Measurements from ENCODE around the gene ZNF236. TPM values are rescaled to one million over a fixed set of nuclear protein-coding genes. Genes with fewer than 3 reads are reported as not detected.

ZNF236 gene
- total and polyA plus RNA-seq, 2 of the 13 experiments (the other 11 are each of a cell fraction or from before 2014, with no cell fraction given) = 3.0 to 7.2 TPM

GRCh38 chr18:76821875-76822505 is 367 bp upstream of the ZNF236 start (continued):
- peak; percentile 49 for TF ChIP-seq HOXA3 (CRISPR knock-in tag; IDR thresholded peaks at IDR 0.05)
- no peak for TF ChIP-seq MAZ (IDR thresholded peaks at IDR 0.05; ENCODE audit: borderline replicate concordance, low read depth, low read length)
- TF ChIP-seq MAZ (CRISPR knock-in tag; IDR thresholded peaks at IDR 0.05; ENCODE audit: low read depth) = 0 out of 2 replicates have a peak, but pooled peaks have one; percentile 35
- TF ChIP-seq RAD21 (CRISPR knock-in tag; IDR thresholded peaks at IDR 0.05) = peak; percentile 43; the same call in 1 of the 2 replicates
- TF ChIP-seq, protein P1, sequence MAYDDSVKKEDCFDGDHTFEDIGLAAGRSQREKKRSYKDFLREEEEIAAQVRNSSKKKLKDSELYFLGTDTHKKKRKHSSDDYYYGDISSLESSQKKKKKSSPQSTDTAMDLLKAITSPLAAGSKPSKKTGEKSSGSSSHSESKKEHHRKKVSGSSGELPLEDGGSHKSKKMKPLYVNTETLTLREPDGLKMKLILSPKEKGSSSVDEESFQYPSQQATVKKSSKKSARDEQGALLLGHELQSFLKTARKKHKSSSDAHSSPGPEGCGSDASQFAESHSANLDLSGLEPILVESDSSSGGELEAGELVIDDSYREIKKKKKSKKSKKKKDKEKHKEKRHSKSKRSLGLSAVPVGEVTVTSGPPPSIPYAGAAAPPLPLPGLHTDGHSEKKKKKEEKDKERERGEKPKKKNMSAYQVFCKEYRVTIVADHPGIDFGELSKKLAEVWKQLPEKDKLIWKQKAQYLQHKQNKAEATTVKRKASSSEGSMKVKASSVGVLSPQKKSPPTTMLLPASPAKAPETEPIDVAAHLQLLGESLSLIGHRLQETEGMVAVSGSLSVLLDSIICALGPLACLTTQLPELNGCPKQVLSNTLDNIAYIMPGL (CRISPR knock-in tag; IDR thresholded peaks at IDR 0.05; ENCODE audit: borderline replicate concordance in 1 of 2, low read depth in 1 of 2) = peak; percentile 46 to 67; a peak in 2 of 4 replicates
- peak; percentile 41 for TF ChIP-seq ZSCAN25 (CRISPR knock-in tag; IDR thresholded peaks at IDR 0.05)
- no peak; the same call in 1 of the 2 replicates for TF ChIP-seq ATF7-NPFF (CRISPR knock-in tag; IDR thresholded peaks at IDR 0.05; ENCODE audit: low read depth)
- 0 out of 2 replicates have a peak, but pooled peaks have one; percentile 63 for TF ChIP-seq ATAD3A (CRISPR knock-in tag; IDR thresholded peaks at IDR 0.05)
- no peak for TF ChIP-seq PCBP1 (IDR thresholded peaks at IDR 0.05; ENCODE audit: borderline replicate concordance, low read depth, low read length)
- TF ChIP-seq PHF8 (CRISPR knock-in tag; IDR thresholded peaks at IDR 0.05) = peak; percentile 87
- TF ChIP-seq, protein P2, sequence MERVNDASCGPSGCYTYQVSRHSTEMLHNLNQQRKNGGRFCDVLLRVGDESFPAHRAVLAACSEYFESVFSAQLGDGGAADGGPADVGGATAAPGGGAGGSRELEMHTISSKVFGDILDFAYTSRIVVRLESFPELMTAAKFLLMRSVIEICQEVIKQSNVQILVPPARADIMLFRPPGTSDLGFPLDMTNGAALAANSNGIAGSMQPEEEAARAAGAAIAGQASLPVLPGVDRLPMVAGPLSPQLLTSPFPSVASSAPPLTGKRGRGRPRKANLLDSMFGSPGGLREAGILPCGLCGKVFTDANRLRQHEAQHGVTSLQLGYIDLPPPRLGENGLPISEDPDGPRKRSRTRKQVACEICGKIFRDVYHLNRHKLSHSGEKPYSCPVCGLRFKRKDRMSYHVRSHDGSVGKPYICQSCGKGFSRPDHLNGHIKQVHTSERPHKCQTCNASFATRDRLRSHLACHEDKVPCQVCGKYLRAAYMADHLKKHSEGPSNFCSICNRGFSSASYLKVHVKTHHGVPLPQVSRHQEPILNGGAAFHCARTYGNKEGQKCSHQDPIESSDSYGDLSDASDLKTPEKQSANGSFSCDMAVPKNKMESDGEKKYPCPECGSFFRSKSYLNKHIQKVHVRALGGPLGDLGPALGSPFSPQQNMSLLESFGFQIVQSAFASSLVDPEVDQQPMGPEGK (CRISPR knock-in tag; IDR thresholded peaks at IDR 0.05) = 0 out of 2 replicates have a peak, but pooled peaks have one; percentile 5
- TF ChIP-seq HDAC1 (CRISPR knock-in tag; IDR thresholded peaks at IDR 0.05) = peak; percentile 70; the same call in 1 of the 2 replicates
- 0 out of 2 replicates have a peak, but pooled peaks have one; percentile 52 for TF ChIP-seq SMAD9 (CRISPR knock-in tag; IDR thresholded peaks at IDR 0.05)
- no peak for TF ChIP-seq NBN (conservative IDR thresholded peaks at IDR 0.05)
- TF ChIP-seq, protein P3, sequence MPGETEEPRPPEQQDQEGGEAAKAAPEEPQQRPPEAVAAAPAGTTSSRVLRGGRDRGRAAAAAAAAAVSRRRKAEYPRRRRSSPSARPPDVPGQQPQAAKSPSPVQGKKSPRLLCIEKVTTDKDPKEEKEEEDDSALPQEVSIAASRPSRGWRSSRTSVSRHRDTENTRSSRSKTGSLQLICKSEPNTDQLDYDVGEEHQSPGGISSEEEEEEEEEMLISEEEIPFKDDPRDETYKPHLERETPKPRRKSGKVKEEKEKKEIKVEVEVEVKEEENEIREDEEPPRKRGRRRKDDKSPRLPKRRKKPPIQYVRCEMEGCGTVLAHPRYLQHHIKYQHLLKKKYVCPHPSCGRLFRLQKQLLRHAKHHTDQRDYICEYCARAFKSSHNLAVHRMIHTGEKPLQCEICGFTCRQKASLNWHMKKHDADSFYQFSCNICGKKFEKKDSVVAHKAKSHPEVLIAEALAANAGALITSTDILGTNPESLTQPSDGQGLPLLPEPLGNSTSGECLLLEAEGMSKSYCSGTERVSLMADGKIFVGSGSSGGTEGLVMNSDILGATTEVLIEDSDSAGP (CRISPR knock-in tag; IDR thresholded peaks at IDR 0.05; ENCODE audit: borderline replicate concordance) = peak; percentile 58
- peak; percentile 77 for TF ChIP-seq SALL1 (CRISPR knock-in tag; IDR thresholded peaks at IDR 0.05)
- TF ChIP-seq ONECUT2 (CRISPR knock-in tag; IDR thresholded peaks at IDR 0.05) = 0 out of 2 replicates have a peak, but pooled peaks have one; percentile 27
- 0 out of 2 replicates have a peak, but pooled peaks have one; percentile 39 for TF ChIP-seq WIZ (CRISPR knock-in tag; IDR thresholded peaks at IDR 0.05)
- TF ChIP-seq HNRNPLL (IDR thresholded peaks at IDR 0.05; ENCODE audit: low read depth, low read length, poor library complexity, severe bottlenecking) = peak; percentile 56
- TF ChIP-seq ZNF563 (CRISPR knock-in tag; IDR thresholded peaks at IDR 0.05) = peak; percentile 66; the same call in 1 of the 2 replicates
- peak; percentile 57; the same call in 1 of the 2 replicates for TF ChIP-seq SPEN (CRISPR knock-in tag; IDR thresholded peaks at IDR 0.05; ENCODE audit: low read depth)
- peak; percentile 57; the same call in 1 of the 2 replicates for TF ChIP-seq AHR (CRISPR knock-in tag; IDR thresholded peaks at IDR 0.05)
- 0 out of 2 replicates have a peak, but pooled peaks have one; percentile 25 for TF ChIP-seq ELF3 (CRISPR knock-in tag; IDR thresholded peaks at IDR 0.05)
- no peak for TF ChIP-seq PAX8 (CRISPR knock-in tag; IDR thresholded peaks at IDR 0.05; ENCODE audit: borderline replicate concordance)
